Lower lobe of right lung (tissue), 2 donors: ENCODE data around the gene DET1. TPM values are rescaled to one million over a fixed set of nuclear protein-coding genes. Genes with fewer than 3 reads are reported as not detected.

Experiments used
- ATAC-seq, 2 donors: fragments of 200-7000 bp; cut with Tn5 transposase; one replicate each; pipeline ENCODE4 v1.9.1; 2020 to 2022; ENCODE audit warnings: mild to moderate bottlenecking in 2 of 2, moderate library complexity in 2 of 2
- DNase-seq: peaks from one replicate; pipeline ENCODE4 v3.0.0-alpha.2; 2020
- H3K27ac ChIP-seq: fragments of 200-600 bp; one replicate; pipeline ENCODE4 v1.8.0; 2022
- H3K27me3 ChIP-seq: fragments of 200-600 bp; one replicate; pipeline ENCODE4 v1.8.0; 2022; ENCODE audit warnings: low read depth
- H3K36me3 ChIP-seq: fragments of 200-600 bp; one replicate; pipeline ENCODE4 v1.8.0; 2022; ENCODE audit warnings: mild to moderate bottlenecking
- H3K4me1 ChIP-seq: fragments of 200-600 bp; one replicate; pipeline ENCODE4 v1.8.0; 2022
- H3K4me3 ChIP-seq: fragments of 200-600 bp; one replicate; pipeline ENCODE4 v1.8.0; 2022; ENCODE audit warnings: mild to moderate bottlenecking
- H3K9me3 ChIP-seq: fragments of 200-600 bp; one replicate; pipeline ENCODE4 v1.8.0; 2022
- intact Hi-C: fragments of 100-400 bp; cut with DNase I; formaldehyde crosslinking; loops from one replicate; pipeline ENCODE4 v1.11.0; 2022
- total RNA-seq: library from RNA; stranded (reverse); fragmentation: NEBNext Ultra II Directional; extraction: Animal tissue kit (Norgen Biotek cat#: 25700); gene quantifications from one replicate; pipeline ENCODE4 v1.2.1, GENCODE V29; 2021
- TF ChIP-seq, protein P1 (sequence below): fragments of 200-600 bp; IDR thresholded peaks from one replicate; pipeline ENCODE4 v1.8.0; 2022; ENCODE audit warnings: antibody characterized with exemption, mild to moderate bottlenecking
- donor health status: DM: no; HTN: yes; CAD: no; lungs with severe emphysema.

Gene DET1
- total RNA-seq, 1 donor from 2014 or later: 5.0 TPM

DNA sequence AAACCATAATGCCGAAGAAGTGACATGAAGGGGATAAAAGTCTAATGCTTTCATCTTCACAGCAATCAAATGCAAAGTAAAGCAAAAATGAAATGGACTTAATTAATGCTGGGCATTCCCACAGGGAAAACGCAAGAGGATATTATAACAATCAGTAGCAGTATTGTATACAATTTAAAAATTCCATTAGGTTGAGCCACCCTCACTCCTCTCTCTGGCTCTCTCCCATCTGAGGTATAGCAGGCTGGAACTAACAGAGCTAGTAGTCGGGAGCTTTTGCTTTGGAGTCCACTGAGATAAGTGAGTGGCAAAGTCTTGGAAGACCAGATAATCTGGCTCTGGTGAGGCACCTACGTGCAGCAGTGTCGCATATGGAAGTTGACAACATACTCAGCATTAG lies 33.9 kb downstream of the DET1 start:
- Histone ChIP-seq H3K9me3 (no peaks in the 10 kb centered on the region), H3K4me3 (no peak overlapping the region), H3K27ac (no peak overlapping the region), H3K36me3 (peaks cover 64% of the 10 kb centered on the region), H3K4me1 (no peaks in the 10 kb centered on the region), H3K27me3 (no peaks in the 10 kb centered on the region)
- TF ChIP-seq, protein P1, sequence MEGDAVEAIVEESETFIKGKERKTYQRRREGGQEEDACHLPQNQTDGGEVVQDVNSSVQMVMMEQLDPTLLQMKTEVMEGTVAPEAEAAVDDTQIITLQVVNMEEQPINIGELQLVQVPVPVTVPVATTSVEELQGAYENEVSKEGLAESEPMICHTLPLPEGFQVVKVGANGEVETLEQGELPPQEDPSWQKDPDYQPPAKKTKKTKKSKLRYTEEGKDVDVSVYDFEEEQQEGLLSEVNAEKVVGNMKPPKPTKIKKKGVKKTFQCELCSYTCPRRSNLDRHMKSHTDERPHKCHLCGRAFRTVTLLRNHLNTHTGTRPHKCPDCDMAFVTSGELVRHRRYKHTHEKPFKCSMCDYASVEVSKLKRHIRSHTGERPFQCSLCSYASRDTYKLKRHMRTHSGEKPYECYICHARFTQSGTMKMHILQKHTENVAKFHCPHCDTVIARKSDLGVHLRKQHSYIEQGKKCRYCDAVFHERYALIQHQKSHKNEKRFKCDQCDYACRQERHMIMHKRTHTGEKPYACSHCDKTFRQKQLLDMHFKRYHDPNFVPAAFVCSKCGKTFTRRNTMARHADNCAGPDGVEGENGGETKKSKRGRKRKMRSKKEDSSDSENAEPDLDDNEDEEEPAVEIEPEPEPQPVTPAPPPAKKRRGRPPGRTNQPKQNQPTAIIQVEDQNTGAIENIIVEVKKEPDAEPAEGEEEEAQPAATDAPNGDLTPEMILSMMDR: no peak
- intact Hi-C loops: no loop called here
- no peak for DNase-seq
- no peak for ATAC-seq

DNA sequence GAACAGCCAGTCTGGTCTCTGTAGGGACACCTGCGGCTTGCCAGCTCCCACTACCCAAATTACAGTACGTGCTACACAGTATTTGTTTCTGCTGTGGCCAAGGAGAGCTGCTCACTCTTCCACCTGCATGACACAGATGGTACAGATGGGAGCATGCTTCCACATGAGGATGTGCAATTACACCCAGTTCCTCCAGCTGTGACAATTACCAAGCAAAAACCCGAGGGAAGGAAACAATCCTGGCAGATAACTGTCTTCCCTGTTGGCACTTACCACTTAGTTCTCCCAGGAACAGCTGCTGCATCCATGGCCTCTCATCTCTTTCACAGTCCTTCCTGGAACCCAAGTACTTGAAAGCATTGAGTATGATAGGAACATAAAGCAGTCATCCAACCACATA lies 34.4 kb downstream of the DET1 start:
- ATAC-seq (no peak), DNase-seq (no peak)
- Histone ChIP-seq H3K9me3 (no peaks in the 10 kb centered on the region), H3K27ac (no peak overlapping the region), H3K4me3 (no peak overlapping the region), H3K27me3 (no peaks in the 10 kb centered on the region), H3K4me1 (no peaks in the 10 kb centered on the region), H3K36me3 (peaks cover 68% of the 10 kb centered on the region)
- intact Hi-C loops: no loop called here
- TF ChIP-seq, protein P1: no peak

DNA sequence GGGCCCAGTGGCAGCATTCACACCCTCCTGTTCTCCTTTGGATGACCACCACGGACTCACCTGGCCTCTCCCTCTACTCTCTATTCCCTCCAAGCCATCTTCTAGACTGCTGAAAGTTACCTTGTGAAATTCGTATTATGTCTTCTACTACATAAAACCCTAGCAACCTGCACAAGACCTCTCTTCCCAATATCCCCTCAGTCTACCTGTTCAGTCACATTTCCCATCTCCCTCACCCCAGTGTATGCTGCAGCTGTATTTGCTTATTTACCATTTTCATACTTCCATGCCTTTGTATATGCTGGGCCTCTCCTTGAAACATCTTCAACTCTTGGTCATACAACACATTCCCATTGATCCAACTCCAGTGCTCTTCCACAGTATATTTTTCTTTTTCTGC lies 35.3 kb downstream of the DET1 start:
- no peak overlapping the region for H3K27ac ChIP-seq
- ATAC-seq (no peak), DNase-seq (no peak)
- H3K27me3 ChIP-seq: no peaks in the 10 kb centered on the region
- no peak overlapping the region for H3K4me3 ChIP-seq
- H3K4me1 ChIP-seq: no peaks in the 10 kb centered on the region
- intact Hi-C loops: no loop called here
- TF ChIP-seq, protein P1: no peak
- peaks cover 64% of the 10 kb centered on the region for H3K36me3 ChIP-seq
- H3K9me3 ChIP-seq: no peaks in the 10 kb centered on the region

DNA sequence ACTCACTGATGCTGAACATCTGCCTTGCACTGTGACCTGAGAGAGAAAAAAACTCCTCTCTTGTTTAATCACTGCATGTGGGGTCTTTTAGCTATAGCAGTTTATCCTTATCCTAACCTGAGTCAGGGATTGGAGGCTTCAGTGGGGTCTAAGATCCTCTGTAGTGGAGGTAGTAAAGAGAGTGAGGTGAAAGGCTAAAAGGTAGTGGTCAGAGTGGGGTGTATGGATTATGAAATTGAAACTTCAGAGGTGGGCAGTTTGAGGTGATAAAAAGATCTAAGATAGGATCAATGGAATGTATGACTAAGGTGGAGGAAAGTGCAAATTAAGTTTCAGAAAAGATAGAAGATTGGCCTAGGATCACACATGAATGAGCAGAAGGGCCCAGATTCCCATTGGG lies 36.5 kb downstream of the DET1 start:
- TF ChIP-seq, protein P1: no peak

DNA sequence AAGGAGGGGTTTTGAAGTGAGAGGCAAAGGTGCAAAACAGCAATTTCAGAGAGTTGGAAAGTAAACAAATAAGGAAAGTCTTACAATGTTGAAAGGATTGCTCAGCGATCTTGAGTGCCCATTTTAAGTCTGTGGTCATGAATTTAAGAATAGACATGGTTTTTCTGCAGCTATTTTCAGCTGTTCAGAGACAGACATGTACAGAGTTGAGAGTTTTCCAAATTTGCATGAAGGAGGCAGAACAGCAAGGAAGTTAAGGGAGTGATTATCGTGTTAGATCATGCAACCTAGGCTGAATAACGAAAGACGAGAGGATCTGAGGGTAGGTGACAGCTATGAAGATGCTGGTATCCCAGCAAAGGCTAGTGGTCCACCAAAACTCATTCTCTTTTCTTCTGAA lies 37.2 kb downstream of the DET1 start:
- no peak overlapping the region for H3K4me3 ChIP-seq
- intact Hi-C loops: no loop called here
- DNase-seq (no peak), ATAC-seq (no peak)
- TF ChIP-seq, protein P1: no peak
- H3K4me1 ChIP-seq: no peaks in the 10 kb centered on the region
- no peak overlapping the region for H3K27ac ChIP-seq
- H3K36me3 ChIP-seq: peaks cover 68% of the 10 kb centered on the region
- no peaks in the 10 kb centered on the region for H3K27me3 ChIP-seq
- no peaks in the 10 kb centered on the region for H3K9me3 ChIP-seq

More for the DNA sequence above, 36.5 kb downstream of the DET1 start:
- Histone ChIP-seq H3K9me3 (no peaks in the 10 kb centered on the region), H3K4me1 (no peaks in the 10 kb centered on the region), H3K27ac (no peak overlapping the region), H3K27me3 (no peaks in the 10 kb centered on the region), H3K36me3 (peaks cover 64% of the 10 kb centered on the region), H3K4me3 (no peak overlapping the region)
- DNase-seq: no peak
- intact Hi-C loops: no loop called here
- ATAC-seq: no peak

DNA sequence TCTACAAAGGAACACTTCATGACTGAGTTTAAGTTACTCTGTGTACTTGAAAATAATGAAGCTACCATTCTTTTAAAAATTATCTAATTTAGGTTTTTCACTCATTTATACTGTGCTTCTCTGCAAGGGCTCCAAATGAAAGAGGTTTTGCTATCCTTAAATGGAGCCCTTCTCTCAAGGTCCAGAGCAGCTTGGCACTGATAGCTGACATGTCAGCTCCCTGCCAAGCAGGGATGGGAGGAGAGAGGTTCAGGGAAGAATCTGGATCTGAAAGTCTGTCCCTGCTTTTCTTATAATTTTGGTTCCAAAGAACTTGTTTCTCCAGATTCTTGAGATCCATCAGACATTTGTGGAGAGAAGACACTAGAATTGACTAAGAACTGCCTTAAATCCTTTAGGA lies 39.9 kb downstream of the DET1 start:
- ATAC-seq: no peak
- intact Hi-C loops: no loop called here
- TF ChIP-seq, protein P1: no peak
- H3K4me1 ChIP-seq: no peaks in the 10 kb centered on the region
- H3K27ac ChIP-seq: no peak overlapping the region
- DNase-seq: no peak
- no peaks in the 10 kb centered on the region for H3K27me3 ChIP-seq
- H3K9me3 ChIP-seq: no peaks in the 10 kb centered on the region
- peaks cover 65% of the 10 kb centered on the region for H3K36me3 ChIP-seq
- no peak overlapping the region for H3K4me3 ChIP-seq
